ENCODE results near the gene DAGLA. TPM values are rescaled to one million over a fixed set of nuclear protein-coding genes. Genes with fewer than 3 reads are reported as not detected.
"Not testable (repeated sequence)": the region's sequence is repeated elsewhere in the genome, so short reads cannot be mapped to it uniquely, and the experiment has no call there.

DAGLA gene
- total RNA-seq, 2 experiments from 2014 or later, result 0.44 to 0.45 TPM

DNA sequence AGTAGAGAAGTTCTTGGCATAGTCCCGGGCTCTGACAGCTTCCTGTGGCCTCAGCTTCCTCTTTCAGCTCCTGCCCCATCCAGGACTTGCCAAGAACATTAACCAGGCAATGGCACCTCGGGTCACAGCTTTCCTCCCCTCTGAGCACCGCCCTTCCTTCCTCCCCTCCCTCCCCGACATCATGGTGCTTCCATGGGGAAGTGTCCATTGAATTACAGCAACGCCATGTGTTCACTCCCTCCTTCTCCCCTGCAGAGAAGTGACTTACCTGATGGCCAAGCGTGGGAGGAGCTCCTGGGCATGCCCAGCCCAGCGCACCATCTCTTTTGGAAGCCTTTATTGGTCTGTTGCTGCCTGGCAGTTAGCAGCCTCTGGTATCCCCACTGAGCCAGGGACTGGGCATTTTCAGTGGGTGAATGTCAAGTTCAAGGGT is 25.8 kb upstream of the DAGLA start:
- Mint-ChIP-seq H3K4me3 (no peak overlapping the region), H3K9me3 (no peaks in the 10 kb centered on the region), H3K27me3 (peaks cover 2% of the 10 kb centered on the region), H3K36me3 (ENCODE audit: low read depth) (no peaks in the 10 kb centered on the region), H3K27ac (no peak overlapping the region), H3K4me1 (no peaks in the 10 kb centered on the region)
- ChIA-PET CTCF (interaction anchor here (1.2 to 1.7 kb wide), 3 partner anchors 11 to 177 kb away, joined by 3 to 4 read pairs (median 3); no protein-coding TSS in a partner anchor), POLR2A (no interaction called here)
- DNase-seq, result no peak

DNA sequence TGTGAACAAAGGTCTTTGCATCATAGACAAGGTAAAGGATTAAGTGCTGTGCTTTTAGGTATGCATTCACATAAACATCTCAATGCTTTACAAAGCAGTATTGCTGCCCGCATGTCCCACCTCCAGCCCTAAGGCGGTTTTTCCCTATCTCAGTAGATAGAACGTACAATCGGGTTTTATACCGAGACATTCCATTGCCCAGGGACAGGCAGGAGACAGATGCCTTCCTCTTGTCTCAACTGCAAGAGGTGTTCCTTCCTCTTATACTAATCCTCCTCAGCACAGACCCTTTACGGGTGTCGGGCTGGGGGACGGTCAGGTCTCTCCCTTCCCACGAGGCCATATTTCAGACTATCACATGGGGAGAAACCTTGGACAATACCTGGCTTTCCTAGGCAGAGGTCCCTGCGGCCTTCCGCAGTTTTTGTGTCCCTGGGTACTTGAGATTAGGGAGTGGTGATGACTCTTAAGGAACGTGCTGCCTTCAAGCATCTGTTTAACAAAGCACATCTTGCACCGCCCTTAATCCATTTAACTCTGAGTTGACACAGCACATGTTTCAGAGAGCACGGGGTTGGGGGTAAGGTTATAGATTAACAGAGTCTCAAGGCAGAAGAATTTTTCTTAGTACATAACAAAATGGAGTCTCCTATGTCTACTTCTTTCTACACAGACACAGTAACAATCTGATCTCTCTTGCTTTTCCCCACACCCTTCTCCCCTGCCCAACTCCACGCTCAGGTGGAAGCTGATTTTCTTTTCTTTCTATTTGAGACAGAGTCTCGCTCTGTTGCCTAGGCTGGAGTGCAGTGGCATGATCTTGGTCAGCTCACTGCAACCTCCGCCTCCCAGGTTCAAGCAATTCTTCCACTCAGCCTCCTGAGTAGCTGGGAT is 24.7 kb upstream of the DAGLA start:
- DNase-seq; H3K27ac Mint-ChIP-seq; POLR2A ChIA-PET; H3K9me3 Mint-ChIP-seq; H3K4me1 Mint-ChIP-seq; H3K27me3 Mint-ChIP-seq; CTCF ChIA-PET; H3K36me3 Mint-ChIP-seq (ENCODE audit: low read depth); H3K4me3 Mint-ChIP-seq: not testable (repeated sequence)

GRCh38 chr11:61656347-61657077 is 23.7 kb upstream of the DAGLA start:
- POLR2A ChIA-PET, result no interaction called here
- no peaks in the 10 kb centered on the region for H3K36me3 Mint-ChIP-seq (ENCODE audit: low read depth)
- CTCF ChIA-PET, result interaction anchor here (0.7 kb wide), 2 partner anchors 18 to 58 kb away, joined by 3 to 4 read pairs; no protein-coding TSS in a partner anchor
- peaks cover 2% of the 10 kb centered on the region for H3K27me3 Mint-ChIP-seq
- H3K4me1 Mint-ChIP-seq, result no peaks in the 10 kb centered on the region
- peak overlapping the region; percentile 54 for H3K27ac Mint-ChIP-seq
- H3K9me3 Mint-ChIP-seq, result no peaks in the 10 kb centered on the region
- no peak overlapping the region for H3K4me3 Mint-ChIP-seq
- DNase-seq, result no peak

DNA sequence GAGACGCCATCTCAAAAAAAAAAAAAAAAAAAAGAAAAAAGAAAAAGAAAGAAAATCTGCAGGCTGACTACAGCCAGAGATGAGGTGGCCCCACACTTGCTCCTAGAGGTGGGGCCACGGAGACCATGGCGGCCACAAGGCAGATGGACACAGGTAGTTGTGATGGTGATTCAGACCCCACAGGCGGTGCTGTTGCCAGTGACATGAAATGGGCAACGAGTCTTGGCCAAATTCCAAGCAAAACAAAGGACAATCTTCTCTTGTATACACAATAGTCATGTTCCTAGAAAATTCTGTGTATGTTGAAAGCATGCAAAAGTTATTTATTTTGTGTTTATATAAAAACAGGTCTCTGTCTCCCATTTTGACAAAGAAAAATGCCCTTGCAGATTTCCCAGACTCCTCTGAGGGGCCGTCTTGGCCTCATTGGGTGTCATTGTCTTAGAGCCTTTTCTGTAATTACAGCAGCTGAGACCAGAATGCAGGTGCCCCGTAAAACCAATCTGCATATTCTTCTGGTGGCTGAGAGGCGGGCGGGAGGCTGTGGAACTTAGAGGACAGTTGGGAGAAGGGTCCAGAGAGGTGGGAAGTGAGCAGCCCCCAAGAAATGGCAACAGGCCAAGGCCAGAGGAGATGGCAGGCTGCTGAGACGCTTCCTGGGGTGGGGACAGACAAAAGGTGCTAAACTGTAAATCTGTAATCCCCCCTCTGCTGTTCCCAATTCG is 22.5 kb upstream of the DAGLA start:
- CTCF ChIA-PET, result interaction anchor here (0.7 kb wide), 2 partner anchors 19 to 59 kb away, joined by 3 to 4 read pairs; no protein-coding TSS in a partner anchor
- no peak for DNase-seq
- H3K4me1 Mint-ChIP-seq, result no peaks in the 10 kb centered on the region
- H3K9me3 Mint-ChIP-seq, result no peaks in the 10 kb centered on the region
- no peaks in the 10 kb centered on the region for H3K36me3 Mint-ChIP-seq (ENCODE audit: low read depth)
- H3K27me3 Mint-ChIP-seq, result peaks cover 5% of the 10 kb centered on the region
- no peak overlapping the region for H3K27ac Mint-ChIP-seq
- POLR2A ChIA-PET, result no interaction called here
- no peak overlapping the region for H3K4me3 Mint-ChIP-seq

DNA sequence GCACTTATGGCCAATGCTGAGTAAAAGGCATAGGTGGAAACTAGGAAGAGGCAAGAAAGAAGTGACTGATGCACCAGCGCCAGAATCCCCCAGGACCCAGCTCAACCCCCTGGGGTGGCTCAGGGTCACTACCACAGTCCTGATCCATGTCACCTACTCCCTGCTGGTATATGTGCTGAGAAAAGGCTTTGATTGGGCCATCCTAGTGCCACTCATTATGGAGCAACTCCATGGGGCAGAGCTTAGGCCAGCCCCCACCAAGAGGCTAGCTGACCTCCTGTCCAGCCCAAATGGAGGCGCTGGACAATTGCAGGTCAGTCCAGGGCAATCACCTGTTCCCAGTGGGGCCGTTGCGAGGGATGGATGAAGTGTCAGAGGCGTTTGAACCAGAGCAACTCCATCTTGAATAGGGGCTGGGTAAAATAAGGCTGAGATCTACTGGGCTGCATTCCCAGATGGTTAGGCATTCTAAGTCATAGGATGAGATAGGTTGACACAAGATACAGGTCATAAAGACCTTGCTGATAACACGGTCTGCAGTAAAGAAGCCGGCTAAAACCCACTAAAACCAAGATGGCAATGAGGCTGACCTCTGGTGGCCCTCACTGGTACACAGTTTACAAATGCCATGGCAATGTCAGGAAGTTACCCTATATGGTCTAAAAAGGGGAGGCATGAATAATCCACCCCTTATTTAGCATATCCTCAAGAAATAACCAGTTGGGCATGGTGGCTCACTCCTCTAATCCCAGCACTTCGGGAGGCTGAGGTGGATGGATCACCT is 20.6 kb upstream of the DAGLA start:
- H3K9me3 Mint-ChIP-seq, result no peaks in the 10 kb centered on the region
- no peak overlapping the region for H3K27ac Mint-ChIP-seq
- POLR2A ChIA-PET, result no interaction called here
- H3K4me1 Mint-ChIP-seq, result no peaks in the 10 kb centered on the region
- CTCF ChIA-PET, result interaction anchor here (1.3 kb wide), 1 partner anchor 12 kb away, joined by 3 read pairs; no protein-coding TSS in a partner anchor
- H3K36me3 Mint-ChIP-seq (ENCODE audit: low read depth), result no peaks in the 10 kb centered on the region
- peaks cover 5% of the 10 kb centered on the region for H3K27me3 Mint-ChIP-seq
- no peak for DNase-seq
- no peak overlapping the region for H3K4me3 Mint-ChIP-seq

DNA sequence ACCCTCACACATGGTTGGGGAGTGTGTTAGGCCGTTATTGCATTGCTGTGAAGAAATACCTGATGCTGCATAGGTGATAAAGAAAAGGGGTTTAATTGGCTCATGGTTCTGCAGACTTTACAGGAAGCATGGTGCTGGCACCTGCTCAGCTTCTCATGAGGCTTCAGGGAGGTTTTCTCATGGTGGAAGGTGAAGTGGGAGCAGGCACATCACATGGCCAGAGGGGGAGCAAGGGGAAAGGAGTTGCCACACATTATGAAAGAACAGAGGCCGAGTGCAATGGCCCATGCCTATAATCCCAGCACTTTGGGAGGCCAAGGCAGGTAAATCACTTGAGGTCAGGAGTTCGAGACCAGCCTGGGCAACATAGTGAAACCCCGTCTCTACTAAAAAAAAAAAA is 19.2 kb upstream of the DAGLA start:
- CTCF ChIA-PET, result interaction anchor here (0.6 kb wide), 1 partner anchor 667 kb away, joined by 3 read pairs; no protein-coding TSS in a partner anchor
- H3K9me3 Mint-ChIP-seq; POLR2A ChIA-PET; DNase-seq; H3K27ac Mint-ChIP-seq; H3K4me1 Mint-ChIP-seq; H3K27me3 Mint-ChIP-seq; H3K4me3 Mint-ChIP-seq; H3K36me3 Mint-ChIP-seq (ENCODE audit: low read depth): not testable (repeated sequence)

GRCh38 chr11:61666684-61667297 is 13.4 kb upstream of the DAGLA start:
- peaks cover 10% of the 10 kb centered on the region for H3K27me3 Mint-ChIP-seq
- no peaks in the 10 kb centered on the region for H3K36me3 Mint-ChIP-seq (ENCODE audit: low read depth)
- no peak overlapping the region for H3K4me3 Mint-ChIP-seq
- no peak for DNase-seq
- POLR2A ChIA-PET, result no interaction called here
- no peaks in the 10 kb centered on the region for H3K9me3 Mint-ChIP-seq
- no peaks in the 10 kb centered on the region for H3K4me1 Mint-ChIP-seq
- CTCF ChIA-PET, result interaction anchor here (1.1 to 1.4 kb wide), 3 partner anchors 13 to 29 kb away, joined by 3 read pairs; no protein-coding TSS in a partner anchor
- H3K27ac Mint-ChIP-seq, result no peak overlapping the region

DNA sequence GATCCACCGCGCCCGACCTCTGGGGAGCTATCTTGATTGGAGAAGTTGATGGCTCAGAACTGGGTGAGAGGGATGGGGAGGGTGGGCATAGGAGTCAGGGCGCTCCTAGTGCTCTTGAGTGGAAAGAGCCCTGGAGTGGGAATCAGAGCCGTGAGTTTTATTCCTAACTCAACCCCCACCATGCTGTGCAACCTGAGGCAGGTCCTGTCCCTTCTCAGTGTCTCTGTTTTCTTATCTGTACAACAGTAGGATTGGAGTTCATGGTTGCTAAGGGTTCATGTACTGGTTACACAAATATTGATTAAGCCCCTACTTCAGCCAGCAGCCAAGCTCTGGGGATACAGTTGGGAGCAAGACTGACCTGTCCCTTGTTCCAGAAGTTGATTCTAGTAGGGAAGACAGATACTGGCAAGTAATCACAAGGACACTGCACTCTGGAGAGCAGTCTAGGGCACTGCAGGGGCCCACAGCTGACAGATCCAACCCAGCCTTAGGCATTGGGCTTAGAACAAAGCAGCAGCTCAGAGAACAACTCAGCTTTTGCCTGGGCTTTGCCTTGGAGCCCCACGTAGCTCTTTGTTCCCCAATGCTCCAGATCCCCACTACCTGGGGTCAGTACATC is 12.4 kb upstream of the DAGLA start:
- Mint-ChIP-seq H3K4me3 (no peak overlapping the region), H3K9me3 (no peaks in the 10 kb centered on the region), H3K27me3 (peaks cover 6% of the 10 kb centered on the region), H3K4me1 (no peaks in the 10 kb centered on the region), H3K36me3 (ENCODE audit: low read depth) (no peaks in the 10 kb centered on the region), H3K27ac (no peak overlapping the region)
- POLR2A ChIA-PET, result no interaction called here
- CTCF ChIA-PET, result interaction anchor here (0.8 kb wide), 1 partner anchor 220 kb away, joined by 3 read pairs; no protein-coding TSS in a partner anchor
- no peak for DNase-seq

- no peak for DNase-seq
- no peak overlapping the region for H3K4me3 Mint-ChIP-seq
- no peak overlapping the region for H3K27ac Mint-ChIP-seq
- ChIA-PET POLR2A (no interaction called here), CTCF (no interaction called here)
- H3K9me3 Mint-ChIP-seq, result no peaks in the 10 kb centered on the region
- peaks cover 15% of the 10 kb centered on the region for H3K27me3 Mint-ChIP-seq
- no peaks in the 10 kb centered on the region for H3K4me1 Mint-ChIP-seq
- no peaks in the 10 kb centered on the region for H3K36me3 Mint-ChIP-seq (ENCODE audit: low read depth)
These were observed 10.8 kb upstream of the DAGLA start for GRCh38 chr11:61669417-61669816.

- CTCF ChIA-PET, result interaction anchor here (0.8 kb wide), 1 partner anchor 33 kb away, joined by 3 read pairs; no protein-coding TSS in a partner anchor
- no peaks in the 10 kb centered on the region for H3K9me3 Mint-ChIP-seq
- POLR2A ChIA-PET, result no interaction called here
- no peaks in the 10 kb centered on the region for H3K36me3 Mint-ChIP-seq (ENCODE audit: low read depth)
- DNase-seq, result no peak
- H3K27ac Mint-ChIP-seq, result no peak overlapping the region
- H3K27me3 Mint-ChIP-seq, result peaks cover 22% of the 10 kb centered on the region
- no peaks in the 10 kb centered on the region for H3K4me1 Mint-ChIP-seq
- H3K4me3 Mint-ChIP-seq, result no peak overlapping the region
These were observed 9.6 kb upstream of the DAGLA start for GRCh38 chr11:61670626-61671025.

DNA sequence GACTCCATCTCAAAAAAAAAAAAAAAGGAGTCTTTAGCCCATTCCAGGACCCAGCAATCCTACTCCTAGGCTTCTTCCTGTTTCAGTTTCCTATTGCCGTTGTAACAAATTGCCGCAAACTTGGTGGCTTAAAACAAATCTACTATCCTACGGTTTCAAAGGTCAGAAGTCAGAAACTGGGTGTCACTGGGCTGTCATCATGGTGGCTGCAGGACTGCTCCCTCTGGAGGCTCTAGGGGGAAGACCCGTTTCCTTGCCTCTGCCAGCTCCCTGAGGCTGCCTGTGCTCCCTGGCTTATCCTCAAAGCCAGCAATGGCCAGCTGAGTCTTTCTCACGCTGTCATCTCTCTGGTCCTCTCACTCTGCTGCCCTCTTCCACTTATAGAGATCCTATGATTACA is 8.7 kb upstream of the DAGLA start:
- H3K36me3 Mint-ChIP-seq (ENCODE audit: low read depth), result no peaks in the 10 kb centered on the region
- no peaks in the 10 kb centered on the region for H3K4me1 Mint-ChIP-seq
- no peaks in the 10 kb centered on the region for H3K9me3 Mint-ChIP-seq
- no peak overlapping the region for H3K27ac Mint-ChIP-seq
- DNase-seq, result no peak
- peaks cover 29% of the 10 kb centered on the region for H3K27me3 Mint-ChIP-seq
- ChIA-PET CTCF (interaction anchor here (0.7 kb wide), 1 partner anchor 169 kb away, joined by 3 read pairs; no protein-coding TSS in a partner anchor), POLR2A (no interaction called here)
- H3K4me3 Mint-ChIP-seq, result no peak overlapping the region

Data from activated CD4-positive, alpha-beta T cell treated with anti-CD3 and anti-CD28 coated beads, Interleukin-2, amount 10 ng/mL, durations not matched to agents 7 days and 5 days (primary cell).